GM12873 (cell line): Measurements from ENCODE around the gene ZC3HAV1.

Source experiments
- TF ChIP-seq, protein P1 (sequence below): IDR thresholded peaks from 2 replicates; pipeline ENCODE4 v1.5.1; 2012; ENCODE audit warnings: low read depth, mild to moderate bottlenecking, moderate library complexity, low read length, control low read depth; ENCODE audit not compliant: insufficient read depth; ENCODE audit errors: missing control alignments

Gene ZC3HAV1

DNA sequence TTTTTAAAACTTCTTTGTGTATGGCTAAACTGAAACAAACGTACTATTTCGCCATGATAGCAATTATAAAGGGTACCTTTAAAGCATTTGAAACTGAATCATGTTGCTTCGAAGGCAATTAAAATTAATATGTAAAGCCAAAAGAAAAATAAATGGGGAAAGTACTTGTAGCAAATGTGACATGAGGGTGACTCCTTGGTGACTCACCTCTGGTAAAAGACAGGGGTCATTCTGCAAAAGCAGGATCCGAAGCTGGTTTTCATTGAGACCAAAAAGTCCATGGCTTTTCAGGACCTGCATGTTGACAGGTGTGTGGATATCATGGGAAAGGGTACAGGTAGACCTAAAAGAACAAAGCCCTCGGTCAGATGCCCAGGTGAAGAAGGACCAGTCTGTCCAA, 75.2 kb downstream of the ZC3HAV1 start:
- TF ChIP-seq, protein P1, sequence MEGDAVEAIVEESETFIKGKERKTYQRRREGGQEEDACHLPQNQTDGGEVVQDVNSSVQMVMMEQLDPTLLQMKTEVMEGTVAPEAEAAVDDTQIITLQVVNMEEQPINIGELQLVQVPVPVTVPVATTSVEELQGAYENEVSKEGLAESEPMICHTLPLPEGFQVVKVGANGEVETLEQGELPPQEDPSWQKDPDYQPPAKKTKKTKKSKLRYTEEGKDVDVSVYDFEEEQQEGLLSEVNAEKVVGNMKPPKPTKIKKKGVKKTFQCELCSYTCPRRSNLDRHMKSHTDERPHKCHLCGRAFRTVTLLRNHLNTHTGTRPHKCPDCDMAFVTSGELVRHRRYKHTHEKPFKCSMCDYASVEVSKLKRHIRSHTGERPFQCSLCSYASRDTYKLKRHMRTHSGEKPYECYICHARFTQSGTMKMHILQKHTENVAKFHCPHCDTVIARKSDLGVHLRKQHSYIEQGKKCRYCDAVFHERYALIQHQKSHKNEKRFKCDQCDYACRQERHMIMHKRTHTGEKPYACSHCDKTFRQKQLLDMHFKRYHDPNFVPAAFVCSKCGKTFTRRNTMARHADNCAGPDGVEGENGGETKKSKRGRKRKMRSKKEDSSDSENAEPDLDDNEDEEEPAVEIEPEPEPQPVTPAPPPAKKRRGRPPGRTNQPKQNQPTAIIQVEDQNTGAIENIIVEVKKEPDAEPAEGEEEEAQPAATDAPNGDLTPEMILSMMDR: no peak

DNA sequence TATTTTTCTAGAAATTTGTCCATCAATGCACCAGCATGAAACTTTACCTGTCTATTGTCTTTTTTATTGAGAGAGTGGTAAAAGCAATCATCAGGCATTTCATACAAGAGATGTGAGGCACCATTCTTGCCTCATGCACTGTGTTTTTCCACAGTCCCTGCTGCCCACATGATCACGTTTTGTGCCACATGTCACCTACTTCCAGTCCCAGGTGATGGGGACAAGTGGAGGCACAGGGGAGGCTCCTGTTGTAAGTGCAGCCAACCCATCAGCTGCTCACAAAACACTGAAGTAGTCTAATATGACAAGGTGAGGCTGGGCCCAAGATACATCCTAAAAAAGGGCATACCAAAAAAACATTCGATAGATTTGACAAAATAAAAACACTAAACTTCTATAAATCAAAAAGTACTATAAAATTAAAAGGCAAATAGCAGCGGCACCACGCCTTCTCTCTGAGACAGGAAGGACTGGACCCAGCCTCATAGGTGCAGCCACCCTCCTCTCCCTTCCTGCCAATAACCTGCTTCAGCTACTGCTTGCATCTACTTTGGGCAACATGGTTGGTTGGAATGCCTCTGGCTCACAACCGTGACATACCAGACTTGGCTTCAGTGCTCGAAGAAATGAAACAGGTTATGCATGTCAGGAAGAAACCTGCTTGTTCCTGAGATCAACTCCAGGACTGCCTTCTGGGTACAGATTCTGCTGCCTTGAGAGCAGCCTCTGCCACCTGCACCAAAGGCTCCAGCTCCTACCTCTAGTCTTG, 76.0 kb downstream of the ZC3HAV1 start:
- TF ChIP-seq, protein P1: no peak

DNA sequence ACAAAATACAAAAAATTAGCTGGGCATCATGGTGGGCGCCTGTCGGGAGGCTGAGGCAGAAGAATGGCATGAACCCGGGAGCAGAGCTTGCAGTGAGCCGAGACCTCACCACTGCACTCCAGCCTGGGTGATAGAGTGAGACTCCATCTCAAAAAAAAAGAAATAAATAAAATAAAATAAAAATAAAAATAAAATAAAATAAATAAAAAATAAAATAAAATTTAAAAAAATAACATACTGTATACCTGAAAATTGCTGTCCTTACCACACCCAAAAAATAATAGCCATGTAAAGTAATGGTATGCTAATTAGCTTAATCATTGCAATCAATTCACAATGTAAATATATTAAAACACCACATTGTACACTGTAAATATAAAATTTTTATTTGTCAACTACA, 77.0 kb downstream of the ZC3HAV1 start:
- TF ChIP-seq, protein P1: no peak

DNA sequence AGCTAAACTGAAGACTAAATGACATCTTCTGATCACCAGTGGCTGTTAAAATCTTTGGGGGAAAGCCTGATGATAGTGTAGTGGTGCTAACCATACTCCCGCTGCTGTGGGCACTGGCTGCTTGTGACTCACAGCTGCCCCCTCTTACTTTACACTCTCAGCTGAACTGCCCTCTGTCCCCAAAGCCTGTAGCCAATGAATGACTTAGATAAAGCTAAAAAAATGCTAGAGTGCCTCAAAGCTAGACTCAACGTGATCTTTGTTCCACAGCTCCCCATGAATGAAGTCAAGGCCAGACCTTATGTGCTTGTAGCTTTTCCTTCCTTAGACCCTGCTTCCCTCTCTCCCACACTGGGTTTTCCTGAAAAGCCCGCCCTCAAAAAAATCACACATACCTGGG, 80.2 kb downstream of the ZC3HAV1 start:
- TF ChIP-seq, protein P1: no peak

DNA sequence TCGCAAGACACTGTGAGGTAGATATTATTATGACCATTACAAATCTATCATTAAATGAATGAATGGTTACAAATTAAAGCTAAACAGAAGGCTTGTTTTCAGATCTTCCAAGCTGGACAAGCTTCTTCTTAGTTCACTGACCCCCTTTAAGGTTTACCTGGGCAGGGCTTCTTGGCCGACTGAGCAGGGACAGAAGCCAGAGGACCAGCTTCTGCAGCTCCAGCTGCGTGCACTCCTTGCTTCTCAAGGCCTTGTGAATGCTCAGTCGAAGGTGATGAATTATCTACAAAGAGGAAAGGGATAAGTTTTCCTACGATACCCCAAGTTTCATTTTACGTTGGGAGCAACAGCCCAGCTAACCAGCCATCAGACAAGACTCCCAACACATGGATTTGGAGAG, 83.0 kb downstream of the ZC3HAV1 start:
- TF ChIP-seq, protein P1: no peak

DNA sequence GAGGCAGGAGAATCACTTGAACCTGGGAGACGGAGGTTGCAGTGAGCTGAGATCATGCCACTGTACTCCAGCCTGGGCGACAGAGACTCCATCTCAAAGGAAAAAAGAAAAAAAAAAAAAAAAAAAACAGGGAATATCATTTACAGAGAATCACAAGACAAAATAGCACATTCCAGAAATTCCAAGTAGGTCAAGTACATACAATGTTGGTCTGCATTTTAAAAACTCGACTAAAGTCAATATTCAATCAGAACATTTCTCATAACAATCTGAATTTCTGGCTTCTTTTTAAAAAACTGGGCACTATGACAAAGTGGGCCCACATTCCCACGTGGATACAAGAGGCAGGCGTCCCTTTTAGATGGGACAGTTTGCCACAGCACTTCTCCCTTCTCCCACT, 86.4 kb downstream of the ZC3HAV1 start:
- TF ChIP-seq, protein P1: no peak

DNA sequence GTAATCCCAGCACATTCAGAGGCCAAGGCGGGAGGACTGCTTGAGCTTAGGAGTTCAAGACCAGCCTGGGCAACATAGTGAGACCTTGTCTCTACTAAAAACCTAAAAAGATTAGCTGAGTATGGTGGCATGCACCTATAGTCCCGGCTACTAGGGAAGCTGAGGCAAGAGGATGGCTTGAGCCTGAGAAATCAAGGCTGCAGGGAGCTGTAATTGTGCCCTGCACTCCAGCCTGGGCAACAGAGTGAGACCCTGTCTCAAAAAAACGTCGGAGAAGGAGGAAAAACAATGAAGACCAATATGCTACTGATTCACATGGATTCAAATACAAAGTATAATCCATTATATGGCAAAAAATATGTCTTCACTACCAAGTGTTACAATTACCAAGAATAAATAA, 87.2 kb downstream of the ZC3HAV1 start:
- TF ChIP-seq, protein P1: no peak
